IMR-90 (cell line): ENCODE data around the gene ATP2B1. TPM values are rescaled to one million over a fixed set of nuclear protein-coding genes. Genes with fewer than 3 reads are reported as not detected.

ENCODE experiments used
- ATAC-seq: fragments of 200-7000 bp; cut with Tn5 transposase; 2 replicates; pipeline ENCODE4 v1.9.1; 2020; ENCODE audit warnings: low read depth, mild to moderate bottlenecking, moderate library complexity
- BruUV-seq: library from RNA; stranded (reverse); fragments of 400-500 nt; replicated peaks from 2 replicates; lab custom pipeline; 2021; lab: Mats Ljungman, UMichigan
- CTCF ChIA-PET: fragments of 300-600 bp; formaldehyde crosslinking; extraction: SDS; loops from one replicate; lab custom pipeline; 2021; ENCODE audit warnings: antibody characterized with exemption; lab: Yijun Ruan, JAX
- POLR2A ChIA-PET: fragments of 300-600 bp; sonication (Branson Sonifier 250); formaldehyde crosslinking; loops from one replicate; lab custom pipeline; 2022; ENCODE audit warnings: antibody characterized with exemption; ENCODE audit not compliant: unreplicated experiment; lab: Charles Lee
- DNase-seq: peaks from one replicate; pipeline ENCODE4 v3.0.0; 2013
- H2AFZ ChIP-seq: replicated peaks from 2 replicates; pipeline ENCODE3; 2013; ENCODE audit warnings: low read length, mild to moderate bottlenecking; ENCODE audit not compliant: poor library complexity
- H2AK5ac ChIP-seq: 2 replicates; pipeline ENCODE4 v1.6.1; 2013; ENCODE audit warnings: low read depth, low read length, inconsistent platforms
- H2AK9ac ChIP-seq: replicated peaks from 2 replicates; pipeline ENCODE3; 2013; ENCODE audit warnings: mild to moderate bottlenecking, low read depth, low read length, moderate library complexity; ENCODE audit not compliant: poor library complexity
- H2BK120ac ChIP-seq: 2 replicates; pipeline ENCODE4 v1.6.1; 2013; ENCODE audit warnings: low read depth, low read length, inconsistent platforms
- H2BK15ac ChIP-seq: 3 replicates; pipeline ENCODE4 v1.6.1; 2013; ENCODE audit warnings: low read depth, low read length, inconsistent platforms
- H2BK20ac ChIP-seq: 2 replicates; pipeline ENCODE4 v1.6.1; 2013; ENCODE audit warnings: low read depth, mild to moderate bottlenecking, inconsistent platforms, low read length, moderate library complexity
- H2BK5ac ChIP-seq: 2 replicates; pipeline ENCODE4 v1.6.1; 2013; ENCODE audit warnings: mild to moderate bottlenecking, low read depth, low read length, inconsistent platforms; ENCODE audit not compliant: poor library complexity, severe bottlenecking
- H3K14ac ChIP-seq: replicated peaks from 2 replicates; pipeline ENCODE4 v1.6.1; 2013; ENCODE audit warnings: low read depth, low read length, inconsistent platforms
- H3K18ac ChIP-seq: 2 replicates; pipeline ENCODE4 v1.6.1; 2013; ENCODE audit warnings: low read depth, low read length, control low read depth
- H3K23ac ChIP-seq: 2 replicates; pipeline ENCODE4 v1.6.1; 2013; ENCODE audit warnings: low read depth, low read length, inconsistent platforms
- H3K27ac ChIP-seq: 2 replicates; pipeline ENCODE4 v1.5.1; 2013; ENCODE audit warnings: mild to moderate bottlenecking, control low read depth, low read length; ENCODE audit not compliant: insufficient read depth
- H3K27me3 ChIP-seq: 2 replicates; pipeline ENCODE4 v1.6.1; 2013; ENCODE audit warnings: low read length; ENCODE audit not compliant: control insufficient read depth, insufficient read depth
- H3K36me3 ChIP-seq: 2 replicates; pipeline ENCODE4 v1.6.1; 2013; ENCODE audit warnings: low read length, mixed read lengths; ENCODE audit not compliant: control insufficient read depth, insufficient read depth
- H3K4ac ChIP-seq: 2 replicates; pipeline ENCODE4 v1.6.1; 2013; ENCODE audit warnings: low read depth, low read length, inconsistent platforms
- H3K4me1 ChIP-seq: 2 replicates; pipeline ENCODE4 v1.6.1; 2013; ENCODE audit warnings: low read length, mixed read lengths; ENCODE audit not compliant: control insufficient read depth, insufficient read depth
- H3K4me2 ChIP-seq: 2 replicates; pipeline ENCODE4 v1.6.1; 2013; ENCODE audit warnings: low read depth, mild to moderate bottlenecking, control low read depth, low read length, moderate library complexity
- H3K4me3 ChIP-seq: 2 replicates; pipeline ENCODE4 v1.5.1; 2013; ENCODE audit warnings: low read depth, mild to moderate bottlenecking, control low read depth, low read length, moderate library complexity; ENCODE audit not compliant: insufficient read depth
- H3K56ac ChIP-seq: 2 replicates; pipeline ENCODE4 v1.6.1; 2013; ENCODE audit warnings: low read length, inconsistent platforms; ENCODE audit not compliant: insufficient read depth; ENCODE audit errors: extremely low read depth
- H3K79me1 ChIP-seq, 2 experiments: 2 replicates each; pipeline ENCODE4 v1.6.1; 2013; ENCODE audit warnings: low read length in 2 of 2, inconsistent platforms in 1 of 2, low read depth in 1 of 2
- H3K9ac ChIP-seq: 2 replicates; pipeline ENCODE4 v1.6.1; 2013; ENCODE audit warnings: low read depth, low read length, control low read depth
- H3K9me1 ChIP-seq: 2 replicates; pipeline ENCODE4 v1.6.1; 2013; ENCODE audit warnings: low read length, inconsistent platforms; ENCODE audit not compliant: insufficient read depth
- H3K9me3 ChIP-seq: 2 replicates; pipeline ENCODE4 v1.6.1; 2013; ENCODE audit warnings: low read length; ENCODE audit not compliant: control insufficient read depth, insufficient read depth
- H4K20me1 ChIP-seq: 2 replicates; pipeline ENCODE4 v1.6.1; 2013; ENCODE audit warnings: low read length, inconsistent platforms; ENCODE audit not compliant: insufficient read depth
- H4K5ac ChIP-seq: 2 replicates; pipeline ENCODE4 v1.6.1; 2013; ENCODE audit warnings: mild to moderate bottlenecking, low read depth, low read length, control low read depth
- H4K8ac ChIP-seq, 2 experiments: 2 replicates each; pipeline ENCODE4 v1.6.1; 2013; ENCODE audit warnings: low read depth in 2 of 2, low read length in 2 of 2, control low read depth in 1 of 2, inconsistent platforms in 1 of 2
- H4K91ac ChIP-seq: 2 replicates; pipeline ENCODE4 v1.6.1; 2013; ENCODE audit warnings: low read depth, low read length, inconsistent platforms; ENCODE audit not compliant: insufficient read depth
- BHLHE40 ChIP-seq: fragments of 150-350 bp; IDR thresholded peaks from 2 replicates; pipeline ENCODE4 v1.6.1; 2016; ENCODE audit warnings: mild to moderate bottlenecking, low read depth, low read length
- CEBPB ChIP-seq: IDR thresholded peaks from 2 replicates; pipeline ENCODE4 v1.6.1; 2012; ENCODE audit warnings: low read depth, low read length, improper control_type of control experiment
- CHD1 ChIP-seq: IDR thresholded peaks from 2 replicates; pipeline ENCODE4 v1.6.1; 2012; ENCODE audit warnings: low read depth, low read length, improper control_type of control experiment
- MAFK ChIP-seq: IDR thresholded peaks from 2 replicates; pipeline ENCODE4 v1.6.1; 2012; ENCODE audit warnings: low read depth, low read length, improper control_type of control experiment
- MXI1 ChIP-seq: IDR thresholded peaks from 2 replicates; pipeline ENCODE4 v1.6.1; 2012; ENCODE audit warnings: low read depth, mild to moderate bottlenecking, low read length, moderate library complexity, borderline replicate concordance
- RCOR1 ChIP-seq: IDR thresholded peaks from 2 replicates; pipeline ENCODE4 v1.6.1; 2012; ENCODE audit warnings: mild to moderate bottlenecking, low read length, improper control_type of control experiment; ENCODE audit not compliant: insufficient replicate concordance
- WGBS, 2 experiments: methylation state at CpG; one replicate each; pipeline versions ENCODE4 v1.1.5 to v1.1.7; 2013; ENCODE audit warnings: missing lambda C conversion rate in 2 of 2; ENCODE audit not compliant: insufficient read length in 1 of 2; ENCODE audit errors: extremely low coverage in 2 of 2; 5-methylcytosine and 5-hydroxymethylcytosine counted together
- dilution Hi-C: fragments of 300-500 bp; cut with HindIII; formaldehyde crosslinking; loops from one replicate; pipeline ENCODE4 v1.14.3; 2018; ENCODE audit warnings: low sequenced_read_pairs; ENCODE audit not compliant: unreplicated experiment
- in situ Hi-C: fragments of 300-500 bp; cut with MboI; formaldehyde crosslinking; loops from 3 replicates; pipeline ENCODE4 v1.14.3; 2019; ENCODE audit warnings: low sequenced_read_pairs, inconsistent platforms, mixed read lengths
- intact Hi-C: fragments of 100-400 bp; cut with micrococcal nuclease; formaldehyde crosslinking; loops from 2 replicates; pipeline ENCODE4 v1.10.0; 2022
- polyA plus RNA-seq, 3 experiments: library from polyadenylated mRNA; depleted of rRNA; stranded (reverse); fragments of >200 nt; gene quantifications; 2 replicates each; pipeline ENCODE4 v1.2.3, GENCODE V29; 2012; ENCODE audit warnings: low replicate concordance in 1 of 3
- total RNA-seq: library from RNA; depleted of rRNA; stranded (reverse); fragments of >200 nt; gene quantifications from 2 replicates; pipeline ENCODE4 v1.2.3, GENCODE V29; 2012
- TF ChIP-seq, protein P1 (sequence below): fragments of 150-350 bp; IDR thresholded peaks from 2 replicates; pipeline ENCODE4 v1.6.1; 2016; ENCODE audit warnings: low read depth, mild to moderate bottlenecking, low read length, moderate library complexity, borderline replicate concordance

Gene ATP2B1
- total and polyA plus RNA-seq, 2 of the 4 experiments (the other 2 are of a cell fraction): 9.9 to 32.6 TPM

DNA sequence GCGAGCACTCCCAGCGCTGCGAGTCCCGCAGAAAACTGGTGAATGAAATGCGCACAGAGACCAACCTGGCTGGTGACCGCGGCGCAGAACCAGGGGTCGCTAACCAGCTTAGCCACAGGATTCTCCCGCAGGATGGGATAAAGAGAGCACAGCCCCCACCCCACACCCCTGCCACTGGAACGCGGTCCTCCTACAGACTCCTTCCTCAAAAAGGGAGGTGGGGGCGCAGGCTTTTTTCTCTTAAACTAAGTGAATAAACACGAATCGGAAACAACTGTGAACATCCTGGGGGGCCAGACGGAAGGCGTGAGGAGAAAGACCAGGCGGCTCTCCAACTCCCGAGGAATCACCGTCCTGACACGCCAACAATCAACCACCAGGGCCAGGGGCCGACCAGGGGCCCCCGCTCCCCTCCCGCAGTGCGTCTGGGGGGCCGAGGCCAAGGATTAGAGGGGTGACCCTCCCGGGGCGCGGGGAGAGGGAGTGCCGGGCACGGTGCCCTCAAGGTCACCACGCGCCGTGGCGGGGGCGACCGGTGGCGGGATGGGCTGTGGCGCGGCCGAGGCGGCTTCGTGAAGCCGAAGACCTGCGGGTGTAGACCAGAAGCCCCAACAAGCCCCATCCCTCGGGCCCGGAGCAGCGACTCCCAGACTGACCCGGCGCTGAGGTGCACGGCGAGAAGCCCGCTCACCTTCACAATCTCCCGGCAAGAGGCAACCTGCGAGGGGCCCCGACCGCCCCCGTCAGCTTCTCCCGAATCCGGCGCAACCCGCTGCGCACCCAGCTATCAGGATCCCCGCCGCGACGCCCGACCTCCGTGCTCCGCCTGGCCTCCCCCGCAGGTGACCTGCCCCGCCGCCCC lies 704 bp downstream of the ATP2B1 start:
- Histone ChIP-seq H3K9me1 (no peaks in the 10 kb centered on the region), H2AK5ac (no peak overlapping the region; the same call in 1 of the 2 replicates), H4K20me1 (peaks cover 40% of the 10 kb centered on the region; the same call in 1 of the 2 replicates), H3K27me3 (no peaks in the 10 kb centered on the region), H2BK5ac (peak overlapping the region; percentile 87), H3K56ac (peak overlapping the region; percentile 39), H4K8ac (peak overlapping the region in 1 of 2 experiments; percentile 54; a peak in 1 of 4 replicates), H2BK15ac (no peak overlapping the region), H3K9me3 (no peaks in the 10 kb centered on the region), H3K23ac (peak overlapping the region; percentile 73), H2AFZ (peak overlapping the region; percentile 100), H3K14ac (peak overlapping the region; percentile 79), H3K79me1 (peaks cover 5 to 27% of the 10 kb centered on the region in 2 experiments; a peak in 3 of 4 replicates), H2BK120ac (peak overlapping the region; percentile 41; the same call in 1 of the 2 replicates), H3K9ac (peak overlapping the region; percentile 81), H3K4ac (peak overlapping the region; percentile 69), H2AK9ac (peak overlapping the region; percentile 92), H4K5ac (no peak overlapping the region), H3K36me3 (no peaks in the 10 kb centered on the region), H3K18ac (no peak overlapping the region), H3K4me3 (peak overlapping the region; percentile 86), H3K4me2 (peak overlapping the region; percentile 82), H4K91ac (0 out of 2 replicates have a peak overlapping the region, but pooled peaks have one; percentile 38), H3K27ac (peak overlapping the region; percentile 82), H2BK20ac (no peak overlapping the region), H3K4me1 (no peaks in the 10 kb centered on the region)
- ChIA-PET CTCF (interaction anchor here (0.6 to 0.7 kb wide), 2 partner anchors 18 to 369 kb away, joined by 3 read pairs; no protein-coding TSS in a partner anchor), POLR2A (interaction anchor here (0.6 kb wide), 1 partner anchor 158 kb away, joined by 3 read pairs; no protein-coding TSS in a partner anchor)
- ATAC-seq (no peak), DNase-seq (peak; percentile 17)
- dilution Hi-C loops: no loop called here
- TF ChIP-seq, protein P1, sequence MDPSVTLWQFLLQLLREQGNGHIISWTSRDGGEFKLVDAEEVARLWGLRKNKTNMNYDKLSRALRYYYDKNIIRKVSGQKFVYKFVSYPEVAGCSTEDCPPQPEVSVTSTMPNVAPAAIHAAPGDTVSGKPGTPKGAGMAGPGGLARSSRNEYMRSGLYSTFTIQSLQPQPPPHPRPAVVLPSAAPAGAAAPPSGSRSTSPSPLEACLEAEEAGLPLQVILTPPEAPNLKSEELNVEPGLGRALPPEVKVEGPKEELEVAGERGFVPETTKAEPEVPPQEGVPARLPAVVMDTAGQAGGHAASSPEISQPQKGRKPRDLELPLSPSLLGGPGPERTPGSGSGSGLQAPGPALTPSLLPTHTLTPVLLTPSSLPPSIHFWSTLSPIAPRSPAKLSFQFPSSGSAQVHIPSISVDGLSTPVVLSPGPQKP: no peak
- TF ChIP-seq CEBPB (no peak), MXI1 (no peak), RCOR1 (no peak), MAFK (no peak), CHD1 (0 out of 2 replicates have a peak, but pooled peaks have one; percentile 67), BHLHE40 (no peak)
- BruUV-seq: no TSS peak
- intact Hi-C loops: loop anchor here (1.0 to 10.0 kb wide), 7 partner anchors 165 to 1233 kb away; no protein-coding TSS in a partner anchor
- in situ Hi-C loops: loop anchor here (10.0 kb wide), 1 partner anchor 163 kb away; no protein-coding TSS in a partner anchor
- 0% methylated on average over 31 of the region's 73 CpGs; no CpG with 5 or more reads in 1 of the 2 experiments for WGBS, 2 experiments
